ENCODE data around the gene GKAP1. TPM values are rescaled to one million over a fixed set of nuclear protein-coding genes. Genes with fewer than 3 reads are reported as not detected.

The GKAP1 gene
- total RNA-seq, 2 experiments from 2014 or later = 2.1 to 3.5 TPM

- ChIA-PET CTCF (interaction anchor here (1.1 kb wide), 1 partner anchor 71 kb away, joined by 3 read pairs; no protein-coding TSS in a partner anchor), POLR2A (interaction anchor here (1.2 kb wide), 1 partner anchor 9 kb away, joined by 4 read pairs; the partner anchor contains the start of gene UBQLN1)
Measured at GRCh38 chr9:83698976-83699585, 118.5 kb downstream of the GKAP1 start.

GRCh38 chr9:83691492-83691891 lies 126.1 kb downstream of the GKAP1 start:
- ChIA-PET CTCF (no interaction called here), POLR2A (interaction anchor here (2.7 kb wide), 1 partner anchor 16 kb away, joined by 10 read pairs; the partner anchor contains the start of gene UBQLN1)

Other genes with a start within 250 kb of the GKAP1 start
- gene IDNK, start 194.6 kb downstream of the GKAP1 start, total RNA-seq = 1 to 10 TPM; 5.2 to 6.2 TPM
- 100 to 1,000 TPM in 1 of 2 experiments, 10 to 100 TPM in 1; 95.6 to 101 TPM for gene UBQLN1, start 109.8 kb downstream of the GKAP1 start, total RNA-seq
- gene KIF27, start 103.7 kb upstream of the GKAP1 start, total RNA-seq = 1 to 10 TPM; 3.0 to 3.7 TPM
- 100 to 1,000 TPM; 882 to 890 TPM for gene HNRNPK, start 162.4 kb upstream of the GKAP1 start, total RNA-seq
- gene RMI1, start 163.0 kb upstream of the GKAP1 start, total RNA-seq = 10 to 100 TPM; 31.8 to 32.3 TPM

Measured in activated CD8-positive, alpha-beta memory T cell treated with anti-CD3 and anti-CD28 coated beads for 36 hours (primary cell).